Coronary artery (tissue), 2 donors: ENCODE results near the gene ANKS6.

ENCODE experiments used
- DNase-seq: peaks from one replicate; pipeline ENCODE4 v3.0.0-alpha.2; 2017; ENCODE audit warnings: low spot score
- H3K27ac ChIP-seq, 2 donors: fragments of 200-600 bp; sonication (generic); one replicate each; pipeline ENCODE4 v1.5.1; 2016 to 2019
- H3K4me3 ChIP-seq: fragments of 200-600 bp; sonication (generic); 2 replicates; pipeline ENCODE4 v1.5.1; 2016; ENCODE audit warnings: mild to moderate bottlenecking, moderate library complexity
- TF ChIP-seq, protein P1 (sequence below): fragments of 200-600 bp; sonication (generic); IDR thresholded peaks from one replicate; pipeline ENCODE4 v1.5.1; 2019; ENCODE audit warnings: antibody characterized with exemption

ANKS6 gene

DNA sequence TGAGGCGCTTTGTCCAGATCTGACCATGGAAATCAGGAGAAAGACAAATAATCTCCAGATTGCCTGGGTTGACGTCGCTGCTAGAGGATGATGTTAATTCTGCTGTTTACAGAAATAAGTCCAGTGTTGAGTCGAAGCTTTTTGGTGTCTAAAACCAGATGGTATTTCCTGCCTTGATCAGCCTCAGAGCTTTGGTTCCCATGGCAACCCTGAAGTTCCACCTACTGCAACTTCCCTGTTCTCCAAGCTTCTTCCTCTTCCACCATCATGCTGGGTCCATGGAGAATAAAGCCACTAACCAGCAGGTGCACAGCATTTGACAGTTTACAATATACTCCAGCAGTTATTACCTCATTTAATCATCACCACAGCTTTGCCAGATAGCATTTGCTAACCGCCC, 69.6 kb downstream of the ANKS6 start:
- no peak for DNase-seq
- TF ChIP-seq, protein P1, sequence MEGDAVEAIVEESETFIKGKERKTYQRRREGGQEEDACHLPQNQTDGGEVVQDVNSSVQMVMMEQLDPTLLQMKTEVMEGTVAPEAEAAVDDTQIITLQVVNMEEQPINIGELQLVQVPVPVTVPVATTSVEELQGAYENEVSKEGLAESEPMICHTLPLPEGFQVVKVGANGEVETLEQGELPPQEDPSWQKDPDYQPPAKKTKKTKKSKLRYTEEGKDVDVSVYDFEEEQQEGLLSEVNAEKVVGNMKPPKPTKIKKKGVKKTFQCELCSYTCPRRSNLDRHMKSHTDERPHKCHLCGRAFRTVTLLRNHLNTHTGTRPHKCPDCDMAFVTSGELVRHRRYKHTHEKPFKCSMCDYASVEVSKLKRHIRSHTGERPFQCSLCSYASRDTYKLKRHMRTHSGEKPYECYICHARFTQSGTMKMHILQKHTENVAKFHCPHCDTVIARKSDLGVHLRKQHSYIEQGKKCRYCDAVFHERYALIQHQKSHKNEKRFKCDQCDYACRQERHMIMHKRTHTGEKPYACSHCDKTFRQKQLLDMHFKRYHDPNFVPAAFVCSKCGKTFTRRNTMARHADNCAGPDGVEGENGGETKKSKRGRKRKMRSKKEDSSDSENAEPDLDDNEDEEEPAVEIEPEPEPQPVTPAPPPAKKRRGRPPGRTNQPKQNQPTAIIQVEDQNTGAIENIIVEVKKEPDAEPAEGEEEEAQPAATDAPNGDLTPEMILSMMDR: no peak
- H3K4me3 ChIP-seq: no peak overlapping the region
- H3K27ac ChIP-seq: no peak overlapping the region

DNA sequence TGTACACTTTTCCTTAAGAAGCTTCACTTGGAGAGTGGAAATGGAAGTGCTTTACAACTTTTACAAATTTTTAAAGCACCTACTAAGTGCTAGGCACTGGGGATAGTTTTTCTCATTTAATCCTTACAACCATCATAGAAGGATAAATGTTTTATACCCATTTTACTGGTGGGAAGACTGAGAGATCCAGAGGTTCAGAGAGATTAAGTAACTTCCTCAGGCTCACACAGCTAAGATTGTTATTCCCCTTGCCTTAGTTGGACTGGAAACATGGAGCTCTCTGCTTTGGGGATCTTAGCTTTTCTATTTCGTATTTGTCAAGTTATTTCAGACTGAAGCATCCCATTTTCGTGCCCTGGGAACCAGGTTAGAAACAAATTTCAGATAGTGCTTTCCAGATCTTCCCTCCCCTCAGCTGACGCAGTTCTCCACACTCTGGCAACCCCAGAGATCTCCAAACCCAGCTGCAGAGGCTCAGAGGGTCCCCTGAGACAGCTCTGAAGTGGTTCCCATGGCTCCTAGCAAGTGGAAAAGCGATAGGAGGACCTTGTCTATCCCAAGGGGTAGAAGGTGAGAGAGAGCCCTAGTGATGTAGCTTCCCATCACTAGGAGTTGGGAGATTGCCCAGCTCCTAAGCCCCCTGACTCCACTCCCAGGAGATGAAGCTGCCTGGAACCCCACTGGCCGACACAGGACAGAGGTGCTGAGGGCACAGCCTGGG, 71.4 kb downstream of the ANKS6 start:
- TF ChIP-seq, protein P1: no peak
- H3K4me3 ChIP-seq: no peak overlapping the region
- H3K27ac ChIP-seq: no peak overlapping the region
- DNase-seq: no peak

DNA sequence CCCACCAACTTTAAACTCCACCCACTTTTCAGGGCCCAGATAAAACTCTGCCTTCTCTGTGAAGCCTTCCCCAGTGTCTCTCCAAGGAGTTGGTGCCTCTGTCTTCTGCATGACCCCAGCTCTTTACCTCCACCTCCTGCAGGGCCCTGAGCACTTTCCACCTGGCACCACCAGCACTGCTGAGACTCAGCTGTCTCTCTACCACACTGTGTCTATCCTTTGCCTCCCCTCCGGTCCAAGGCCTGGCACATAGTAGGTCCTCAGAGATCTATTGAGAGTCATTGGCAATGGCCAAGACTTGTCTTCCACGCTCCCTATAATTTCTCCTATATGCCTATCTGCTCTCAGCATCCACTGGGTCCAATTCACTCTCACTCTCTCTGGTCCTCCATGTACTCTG, 74.7 kb downstream of the ANKS6 start:
- Histone ChIP-seq H3K27ac (no peak overlapping the region), H3K4me3 (no peak overlapping the region)
- TF ChIP-seq, protein P1: no peak
- no peak for DNase-seq

DNA sequence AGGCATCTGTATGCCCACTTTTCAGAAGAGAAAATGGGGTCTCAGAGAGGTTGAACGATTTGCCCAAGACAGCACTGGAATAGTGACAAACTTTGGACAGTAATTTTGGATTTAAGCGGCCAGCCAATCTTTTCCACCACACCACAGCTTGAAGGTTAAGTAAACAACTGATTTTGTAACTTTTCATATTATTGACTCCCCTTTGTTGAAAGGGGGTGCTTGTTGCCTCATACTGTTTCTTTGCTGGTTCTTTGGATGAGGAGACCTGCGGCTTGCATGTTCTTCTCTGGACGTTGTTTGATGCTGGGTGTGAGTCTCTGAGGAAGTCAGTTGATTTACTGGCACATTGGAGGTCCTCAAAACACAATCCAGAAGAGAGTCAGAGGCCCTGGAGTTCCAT, 76.0 kb downstream of the ANKS6 start:
- no peak overlapping the region for H3K27ac ChIP-seq
- TF ChIP-seq, protein P1: no peak
- no peak overlapping the region for H3K4me3 ChIP-seq
- DNase-seq: no peak

DNA sequence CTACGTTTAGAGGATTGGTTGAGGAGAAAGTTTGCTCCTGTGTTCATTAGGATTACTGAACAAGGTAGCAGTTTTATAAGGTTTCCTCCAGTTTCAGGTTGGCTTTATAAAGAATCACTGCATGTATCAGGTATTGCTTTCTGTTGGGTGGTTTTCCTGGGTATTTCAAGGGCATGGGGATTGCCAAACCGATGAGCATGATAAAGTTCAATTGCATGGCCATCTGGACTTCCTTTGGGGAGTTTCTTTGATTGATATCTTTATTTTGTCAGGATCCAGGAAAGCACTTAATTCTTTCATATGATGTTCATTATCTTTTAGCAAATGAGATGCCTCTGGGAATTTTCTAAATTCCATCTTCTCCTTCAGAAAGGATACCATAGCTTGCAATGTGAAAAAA, 77.3 kb downstream of the ANKS6 start:
- DNase-seq: no peak
- Histone ChIP-seq H3K27ac (no peak overlapping the region), H3K4me3 (no peak overlapping the region)
- TF ChIP-seq, protein P1: no peak

DNA sequence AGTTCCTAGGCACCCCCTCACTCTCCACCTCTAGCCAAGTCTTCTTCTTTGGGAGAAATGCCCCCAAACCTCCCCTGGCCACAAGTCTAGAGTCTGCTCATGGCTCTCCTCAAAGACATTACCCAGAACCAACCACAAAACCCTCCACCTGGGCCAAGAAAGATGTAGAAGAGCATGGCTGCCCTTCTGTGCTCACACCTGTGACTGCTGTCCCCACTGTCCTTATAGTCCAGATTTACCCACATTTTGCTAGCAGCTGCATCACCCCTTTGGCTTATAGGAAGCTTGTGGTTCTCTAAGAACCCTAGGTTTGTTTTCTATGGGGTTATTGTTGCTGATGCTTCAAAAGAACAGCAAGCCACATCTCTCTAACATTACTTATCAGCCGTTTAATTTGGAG, 81.5 kb downstream of the ANKS6 start:
- Histone ChIP-seq H3K4me3 (no peak overlapping the region), H3K27ac (no peak overlapping the region)
- TF ChIP-seq, protein P1: no peak
- DNase-seq: no peak

DNA sequence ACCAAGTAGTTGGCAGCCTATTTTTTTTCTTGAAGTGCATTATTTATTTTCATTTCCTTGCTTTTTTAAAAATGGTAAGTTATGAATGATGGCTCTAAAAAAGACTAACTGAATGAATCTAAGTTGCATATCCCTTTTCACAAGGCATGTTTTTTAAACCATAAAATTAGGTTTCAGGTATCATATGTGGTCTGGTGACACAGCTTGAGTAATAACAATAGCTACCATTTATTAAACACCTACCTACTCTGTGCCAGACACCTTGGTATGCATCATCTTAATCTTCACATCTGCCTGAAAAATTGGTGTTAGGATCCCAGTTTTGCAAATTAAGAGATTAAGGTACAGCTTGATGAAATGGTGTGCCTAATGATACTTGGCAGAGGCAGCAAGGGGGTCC, 83.4 kb downstream of the ANKS6 start:
- TF ChIP-seq, protein P1: no peak

More for the DNA sequence above, 83.4 kb downstream of the ANKS6 start:
- no peak for DNase-seq
- no peak overlapping the region for H3K27ac ChIP-seq
- no peak overlapping the region for H3K4me3 ChIP-seq
